ENCODE results near the gene CHD6. TPM values are rescaled to one million over a fixed set of nuclear protein-coding genes. Genes with fewer than 3 reads are reported as not detected.

The CHD6 gene, protein sequence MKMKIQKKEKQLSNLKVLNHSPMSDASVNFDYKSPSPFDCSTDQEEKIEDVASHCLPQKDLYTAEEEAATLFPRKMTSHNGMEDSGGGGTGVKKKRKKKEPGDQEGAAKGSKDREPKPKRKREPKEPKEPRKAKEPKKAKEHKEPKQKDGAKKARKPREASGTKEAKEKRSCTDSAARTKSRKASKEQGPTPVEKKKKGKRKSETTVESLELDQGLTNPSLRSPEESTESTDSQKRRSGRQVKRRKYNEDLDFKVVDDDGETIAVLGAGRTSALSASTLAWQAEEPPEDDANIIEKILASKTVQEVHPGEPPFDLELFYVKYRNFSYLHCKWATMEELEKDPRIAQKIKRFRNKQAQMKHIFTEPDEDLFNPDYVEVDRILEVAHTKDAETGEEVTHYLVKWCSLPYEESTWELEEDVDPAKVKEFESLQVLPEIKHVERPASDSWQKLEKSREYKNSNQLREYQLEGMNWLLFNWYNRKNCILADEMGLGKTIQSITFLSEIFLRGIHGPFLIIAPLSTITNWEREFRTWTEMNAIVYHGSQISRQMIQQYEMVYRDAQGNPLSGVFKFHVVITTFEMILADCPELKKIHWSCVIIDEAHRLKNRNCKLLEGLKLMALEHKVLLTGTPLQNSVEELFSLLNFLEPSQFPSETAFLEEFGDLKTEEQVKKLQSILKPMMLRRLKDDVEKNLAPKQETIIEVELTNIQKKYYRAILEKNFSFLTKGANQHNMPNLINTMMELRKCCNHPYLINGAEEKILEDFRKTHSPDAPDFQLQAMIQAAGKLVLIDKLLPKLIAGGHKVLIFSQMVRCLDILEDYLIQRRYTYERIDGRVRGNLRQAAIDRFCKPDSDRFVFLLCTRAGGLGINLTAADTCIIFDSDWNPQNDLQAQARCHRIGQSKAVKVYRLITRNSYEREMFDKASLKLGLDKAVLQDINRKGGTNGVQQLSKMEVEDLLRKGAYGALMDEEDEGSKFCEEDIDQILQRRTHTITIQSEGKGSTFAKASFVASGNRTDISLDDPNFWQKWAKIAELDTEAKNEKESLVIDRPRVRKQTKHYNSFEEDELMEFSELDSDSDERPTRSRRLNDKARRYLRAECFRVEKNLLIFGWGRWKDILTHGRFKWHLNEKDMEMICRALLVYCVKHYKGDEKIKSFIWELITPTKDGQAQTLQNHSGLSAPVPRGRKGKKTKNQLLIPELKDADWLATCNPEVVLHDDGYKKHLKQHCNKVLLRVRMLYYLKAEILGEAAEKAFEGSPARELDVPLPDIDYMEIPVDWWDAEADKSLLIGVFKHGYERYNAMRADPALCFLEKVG (N-terminal part only)
- 15.5 and 16.4 TPM in 2 replicates for total RNA-seq

DNA sequence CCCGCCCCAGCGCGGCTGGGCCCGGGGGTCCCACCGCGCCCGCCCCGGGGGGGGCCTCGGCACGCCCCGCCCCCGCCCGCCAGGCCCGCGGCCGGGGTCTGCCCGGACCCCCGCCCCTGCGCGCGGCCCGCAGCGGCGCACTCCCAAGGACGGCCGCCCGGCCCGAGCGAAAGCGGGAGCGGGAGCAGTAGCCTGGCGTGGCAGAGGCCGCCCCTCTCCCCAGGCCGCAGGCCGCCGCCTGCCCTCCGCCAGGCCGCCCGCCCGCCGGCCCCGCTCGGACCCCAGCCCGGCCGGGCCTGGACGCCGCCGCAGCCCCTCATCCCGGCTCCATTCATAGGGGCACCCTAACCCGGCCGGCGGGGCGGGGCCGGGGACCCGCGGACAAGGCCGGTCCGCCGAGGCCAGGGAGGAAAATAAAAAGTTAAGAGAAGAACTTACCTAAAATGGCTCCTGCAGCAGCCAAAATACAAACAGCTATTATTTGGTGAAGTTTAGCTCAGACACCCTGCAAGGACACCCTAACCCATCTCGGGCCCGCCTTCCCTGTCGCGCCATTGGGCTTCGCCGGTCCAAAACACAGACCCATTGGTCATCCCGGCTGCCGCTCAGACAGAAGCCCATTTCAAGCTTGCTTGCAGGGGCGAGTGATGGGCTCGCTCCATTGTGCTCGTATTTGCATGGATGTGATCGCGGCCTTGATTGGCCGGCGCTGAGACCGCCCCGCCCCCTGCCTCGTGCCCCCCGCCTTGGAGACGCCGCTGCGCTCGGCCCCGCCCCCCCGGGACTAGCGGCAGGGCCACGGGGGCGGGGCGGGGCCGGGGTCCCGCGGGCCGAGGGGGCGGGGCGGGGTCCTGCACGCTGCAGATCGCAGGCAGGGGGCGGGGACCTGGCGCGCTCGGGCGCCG lies at the start of gene CHD6:
TSS of gene CHD6 (minus strand) at position 476 of the 905 bp plus-strand sequence. CDS start 67,040 bp downstream, outside the sequence.

DNA sequence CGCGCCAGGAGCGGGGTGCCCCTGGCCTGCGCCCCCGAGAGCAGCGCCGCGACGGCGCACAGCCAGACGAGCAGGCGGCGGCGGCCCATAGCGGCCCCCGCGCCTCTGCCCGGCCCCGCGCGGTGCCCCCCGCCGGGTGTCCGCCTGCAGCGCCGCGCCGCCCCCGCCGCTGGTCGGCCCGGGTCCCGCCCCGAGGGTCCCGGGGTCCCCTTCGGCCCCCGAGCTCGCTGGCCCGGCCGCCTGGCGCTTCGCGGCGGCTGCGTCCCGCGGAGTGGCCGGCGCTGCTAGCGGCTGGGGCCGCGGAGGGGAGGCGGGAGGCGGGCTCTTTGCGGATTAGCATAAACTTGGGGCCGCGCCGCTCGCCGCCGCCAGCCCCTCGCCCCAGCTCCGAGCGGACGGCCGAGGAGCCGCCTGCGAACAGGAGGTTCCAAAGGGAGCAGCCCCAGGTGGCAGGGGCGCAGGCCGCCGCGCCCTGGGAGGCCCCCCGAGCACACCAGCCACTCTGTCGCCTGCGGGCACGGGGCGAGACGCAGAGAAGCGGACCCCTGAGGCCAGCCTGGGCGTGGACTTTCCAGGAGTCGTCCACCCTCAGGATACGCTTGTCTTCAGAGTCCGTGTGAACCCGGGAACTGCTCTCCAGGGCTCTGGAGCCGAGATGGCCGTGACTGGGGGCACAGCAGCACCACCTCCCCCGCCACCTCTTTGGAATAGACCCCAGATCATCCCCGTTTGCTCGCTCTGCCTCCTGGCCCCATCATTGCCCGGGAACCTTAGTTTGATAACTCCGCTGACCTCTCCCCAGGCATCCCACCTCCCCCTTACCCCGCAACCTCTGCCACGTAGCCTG lies 251.4 kb downstream of the CHD6 start, which contains the start of gene EMILIN3:
TSS of gene EMILIN3 (minus strand) at position 273 of the 847 bp plus-strand sequence. CDS start at position 89, 184 bp downstream.

Measured in cardiac ventricle fibroblast (primary cell).